Smooth muscle cell (in vitro differentiated cells): Measurements from ENCODE around the gene ADAMTS17. TPM values are rescaled to one million over a fixed set of nuclear protein-coding genes. Genes with fewer than 3 reads are reported as not detected.

Experiments
- DNase-seq: peaks from one replicate; lab custom pipeline; 2025; ENCODE audit not compliant: unreplicated experiment; lab: John Stamatoyannopoulos, UW
- H2AFZ ChIP-seq: fragments of 200-600 bp; sonication (generic); 2 replicates; pipeline ENCODE4 v1.6.0; 2016; ENCODE audit warnings: antibody characterized with exemption, low read depth, mild to moderate bottlenecking
- H3F3A ChIP-seq: fragments of 200-600 bp; sonication (generic); 2 replicates; pipeline ENCODE4 v1.6.0; 2017; ENCODE audit warnings: antibody characterized with exemption, low read depth
- H3K27ac ChIP-seq: fragments of 200-600 bp; sonication (generic); 2 replicates; pipeline ENCODE4 v1.5.1; 2016; ENCODE audit warnings: low read depth, mild to moderate bottlenecking
- H3K27me3 ChIP-seq: fragments of 200-600 bp; sonication (generic); 2 replicates; pipeline ENCODE4 v1.6.1; 2016; ENCODE audit warnings: low read depth, mild to moderate bottlenecking
- H3K36me3 ChIP-seq: fragments of 200-600 bp; sonication (generic); 2 replicates; pipeline ENCODE4 v1.5.1; 2016; ENCODE audit warnings: low read depth
- H3K4me1 ChIP-seq: fragments of 200-600 bp; sonication (generic); 2 replicates; pipeline ENCODE4 v1.5.1; 2016; ENCODE audit warnings: low read depth
- H3K4me2 ChIP-seq: fragments of 200-600 bp; sonication (generic); 2 replicates; pipeline ENCODE4 v1.6.0; 2016; ENCODE audit warnings: mild to moderate bottlenecking
- H3K4me3 ChIP-seq: fragments of 200-600 bp; sonication (generic); 2 replicates; pipeline ENCODE4 v1.5.1; 2016; ENCODE audit warnings: mild to moderate bottlenecking
- H3K79me2 ChIP-seq: fragments of 200-600 bp; sonication (generic); 2 replicates; pipeline ENCODE4 v1.6.0; 2016; ENCODE audit warnings: low read depth, mild to moderate bottlenecking
- H3K9ac ChIP-seq: fragments of 200-600 bp; sonication (generic); 2 replicates; pipeline ENCODE4 v1.6.0; 2016; ENCODE audit warnings: low read depth
- H3K9me3 ChIP-seq: fragments of 200-600 bp; sonication (generic); replicated peaks from 2 replicates; pipeline ENCODE4 v1.5.1; 2016; ENCODE audit warnings: low read depth
- H4K20me1 ChIP-seq: fragments of 200-600 bp; sonication (generic); 2 replicates; pipeline ENCODE4 v1.6.0; 2016; ENCODE audit warnings: low read depth
- CTCF ChIP-seq: fragments of 200-600 bp; sonication (generic); IDR thresholded peaks from 2 replicates; pipeline ENCODE4 v1.5.1; 2017; ENCODE audit warnings: borderline replicate concordance, mild to moderate bottlenecking, antibody characterized with exemption; ENCODE audit not compliant: insufficient read depth, poor library complexity, severe bottlenecking
- WGBS: methylation state at CpG from one replicate; pipeline ENCODE4 v1.1.7; 2016; ENCODE audit warnings: low lambda C conversion rate; 5-methylcytosine and 5-hydroxymethylcytosine counted together
- polyA plus RNA-seq: library from polyadenylated mRNA; unstranded; fragments of >200 nt; fragmentation: Nextera tagmentation; extraction: Ambion mirVana; gene quantifications from 2 replicates; pipeline ENCODE4 v1.2.1, GENCODE V29; 2016
- total RNA-seq: library from RNA; depleted of rRNA; stranded (reverse); fragments of >200 nt; gene quantifications from 2 replicates; pipeline ENCODE4 v1.2.3, GENCODE V29; 2014

ADAMTS17 gene
- total and polyA plus RNA-seq, 2 experiments from 2014 or later, result 0.63 to 3.1 TPM

GRCh38 chr15:100152463-100152862 lies 189.3 kb downstream of the ADAMTS17 start:
- WGBS, result 93% methylated on average over 8 of the region's 8 CpGs
- Histone ChIP-seq H3K9me3 (no peaks in the 10 kb centered on the region), H3F3A (no peaks in the 10 kb centered on the region), H3K4me3 (no peak overlapping the region), H4K20me1 (no peaks in the 10 kb centered on the region), H3K27ac (no peak overlapping the region), H3K9ac (no peak overlapping the region), H3K27me3 (no peaks in the 10 kb centered on the region), H3K36me3 (no peaks in the 10 kb centered on the region), H3K79me2 (no peaks in the 10 kb centered on the region), H3K4me1 (no peaks in the 10 kb centered on the region), H2AFZ (no peak overlapping the region), H3K4me2 (no peak overlapping the region)
- no peak for TF ChIP-seq CTCF
- no peak for DNase-seq

GRCh38 chr15:100150906-100151305 lies 190.9 kb downstream of the ADAMTS17 start:
- Histone ChIP-seq H3K4me3 (no peak overlapping the region), H3K27me3 (no peaks in the 10 kb centered on the region), H3K27ac (no peak overlapping the region), H2AFZ (no peak overlapping the region), H3K9me3 (no peaks in the 10 kb centered on the region), H3K4me1 (no peaks in the 10 kb centered on the region), H3K79me2 (no peaks in the 10 kb centered on the region), H3K9ac (no peak overlapping the region), H4K20me1 (no peaks in the 10 kb centered on the region), H3K4me2 (no peak overlapping the region), H3K36me3 (no peaks in the 10 kb centered on the region), H3F3A (no peaks in the 10 kb centered on the region)
- WGBS, result 91% methylated on average over 8 of the region's 8 CpGs
- no peak for TF ChIP-seq CTCF
- DNase-seq, result no peak

GRCh38 chr15:100147828-100148227 lies 193.9 kb downstream of the ADAMTS17 start:
- Histone ChIP-seq H4K20me1 (no peaks in the 10 kb centered on the region), H3K27ac (no peak overlapping the region), H3K27me3 (no peaks in the 10 kb centered on the region), H2AFZ (no peak overlapping the region), H3F3A (no peaks in the 10 kb centered on the region), H3K9ac (no peak overlapping the region), H3K79me2 (no peaks in the 10 kb centered on the region), H3K4me2 (no peak overlapping the region), H3K4me1 (no peaks in the 10 kb centered on the region), H3K36me3 (no peaks in the 10 kb centered on the region), H3K4me3 (no peak overlapping the region), H3K9me3 (no peaks in the 10 kb centered on the region)
- WGBS, result 98% methylated on average over 3 of the region's 3 CpGs
- TF ChIP-seq CTCF, result no peak
- no peak for DNase-seq

- Histone ChIP-seq H3K27ac (no peak overlapping the region), H3F3A (no peaks in the 10 kb centered on the region), H3K36me3 (no peaks in the 10 kb centered on the region), H3K4me3 (no peak overlapping the region), H3K27me3 (no peaks in the 10 kb centered on the region), H2AFZ (no peak overlapping the region), H3K4me2 (no peak overlapping the region), H3K9ac (no peak overlapping the region), H4K20me1 (no peaks in the 10 kb centered on the region), H3K4me1 (no peaks in the 10 kb centered on the region), H3K9me3 (no peaks in the 10 kb centered on the region), H3K79me2 (no peaks in the 10 kb centered on the region)
- no peak for DNase-seq
- WGBS, result 90% methylated on average over 1 of the region's 1 CpG
- no peak for TF ChIP-seq CTCF
Observed at GRCh38 chr15:100143378-100143777, 198.4 kb downstream of the ADAMTS17 start.
